ENCODE data around the gene NRXN2.

Gene NRXN2

GRCh38 chr11:64763526-64764039, 40.6 kb upstream of the NRXN2 start:
- Histone ChIP-seq H3F3A (ENCODE audit: control insufficient read depth, insufficient read depth) (peaks cover 60% of the 10 kb centered on the region), H3K9me3 (ENCODE audit: control insufficient read depth, insufficient read depth, low read length) (no peaks in the 10 kb centered on the region), H3K36me3 (ENCODE audit: control insufficient read depth, low read length) (peaks cover 68% of the 10 kb centered on the region), H3K79me2 (ENCODE audit: control insufficient read depth, low read length) (peaks cover 23% of the 10 kb centered on the region), H3K9me2 (replicated peaks; ENCODE audit: control insufficient read depth, low read length) (no peaks in the 10 kb centered on the region), H3K4me2 (ENCODE audit: low read length) (peak overlapping the region; percentile 11), H3K27ac (ENCODE audit: low read depth, low read length) (peak overlapping the region; percentile 45), H3K4me1 (ENCODE audit: control insufficient read depth, low read length) (peaks cover 78% of the 10 kb centered on the region), H4K20me1 (ENCODE audit: control insufficient read depth, insufficient read depth, low read depth, low read length) (peaks cover 41% of the 10 kb centered on the region), H3K4me3 (ENCODE audit: low read length) (no peak overlapping the region), H3K27me3 (ENCODE audit: control insufficient read depth, low read length) (no peaks in the 10 kb centered on the region)
- TF ChIP-seq EZH2phosphoT487 (IDR thresholded peaks at IDR 0.05; ENCODE audit: borderline replicate concordance, low read length): no peak
- TF ChIP-seq, protein P1, sequence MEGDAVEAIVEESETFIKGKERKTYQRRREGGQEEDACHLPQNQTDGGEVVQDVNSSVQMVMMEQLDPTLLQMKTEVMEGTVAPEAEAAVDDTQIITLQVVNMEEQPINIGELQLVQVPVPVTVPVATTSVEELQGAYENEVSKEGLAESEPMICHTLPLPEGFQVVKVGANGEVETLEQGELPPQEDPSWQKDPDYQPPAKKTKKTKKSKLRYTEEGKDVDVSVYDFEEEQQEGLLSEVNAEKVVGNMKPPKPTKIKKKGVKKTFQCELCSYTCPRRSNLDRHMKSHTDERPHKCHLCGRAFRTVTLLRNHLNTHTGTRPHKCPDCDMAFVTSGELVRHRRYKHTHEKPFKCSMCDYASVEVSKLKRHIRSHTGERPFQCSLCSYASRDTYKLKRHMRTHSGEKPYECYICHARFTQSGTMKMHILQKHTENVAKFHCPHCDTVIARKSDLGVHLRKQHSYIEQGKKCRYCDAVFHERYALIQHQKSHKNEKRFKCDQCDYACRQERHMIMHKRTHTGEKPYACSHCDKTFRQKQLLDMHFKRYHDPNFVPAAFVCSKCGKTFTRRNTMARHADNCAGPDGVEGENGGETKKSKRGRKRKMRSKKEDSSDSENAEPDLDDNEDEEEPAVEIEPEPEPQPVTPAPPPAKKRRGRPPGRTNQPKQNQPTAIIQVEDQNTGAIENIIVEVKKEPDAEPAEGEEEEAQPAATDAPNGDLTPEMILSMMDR (IDR thresholded peaks at IDR 0.05; ENCODE audit: low read depth, low read length, poor library complexity, severe bottlenecking): no peak

GRCh38 chr11:64762674-64763525, 39.9 kb upstream of the NRXN2 start:
- Histone ChIP-seq H3K36me3 (ENCODE audit: control insufficient read depth, low read length) (peaks cover 62% of the 10 kb centered on the region), H3K4me3 (ENCODE audit: low read length) (no peak overlapping the region)

DNA sequence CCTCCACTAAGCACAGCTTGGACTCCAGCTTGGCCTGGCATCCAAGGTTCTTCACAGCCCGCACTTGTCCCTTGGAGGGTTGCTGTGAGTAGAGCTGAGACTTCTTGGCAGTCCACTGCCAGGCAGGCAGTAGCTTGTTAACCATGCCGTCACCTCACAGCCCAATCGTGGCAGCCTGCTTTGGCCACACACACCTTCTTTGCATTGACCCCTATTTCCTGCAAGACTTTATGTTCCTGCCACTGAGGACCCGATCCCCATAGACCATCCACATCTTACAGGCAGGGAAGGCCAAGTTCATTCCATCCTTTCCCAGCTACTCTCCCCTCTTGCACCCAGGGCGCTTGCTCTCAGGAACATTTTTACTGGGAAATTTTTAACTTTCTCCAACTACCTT, 39.3 kb upstream of the NRXN2 start:
- Histone ChIP-seq H3K27ac (ENCODE audit: low read depth, low read length) (peak overlapping the region; percentile 45), H3K27me3 (ENCODE audit: control insufficient read depth, low read length) (no peaks in the 10 kb centered on the region), H3K4me1 (ENCODE audit: control insufficient read depth, low read length) (peaks cover 66% of the 10 kb centered on the region), H4K20me1 (ENCODE audit: control insufficient read depth, insufficient read depth, low read depth, low read length) (peaks cover 35% of the 10 kb centered on the region), H3K4me3 (ENCODE audit: low read length) (no peak overlapping the region), H3K36me3 (ENCODE audit: control insufficient read depth, low read length) (peaks cover 55% of the 10 kb centered on the region), H3K9me3 (ENCODE audit: control insufficient read depth, insufficient read depth, low read length) (no peaks in the 10 kb centered on the region), H3K79me2 (ENCODE audit: control insufficient read depth, low read length) (peaks cover 11% of the 10 kb centered on the region), H3F3A (ENCODE audit: control insufficient read depth, insufficient read depth) (peaks cover 52% of the 10 kb centered on the region), H3K9me2 (replicated peaks; ENCODE audit: control insufficient read depth, low read length) (no peaks in the 10 kb centered on the region), H3K4me2 (ENCODE audit: low read length) (peak overlapping the region; percentile 11; the same call in 1 of the 2 replicates)
- TF ChIP-seq, protein P1 (IDR thresholded peaks at IDR 0.05; ENCODE audit: low read depth, low read length, poor library complexity, severe bottlenecking): no peak
- no peak for TF ChIP-seq EZH2phosphoT487 (IDR thresholded peaks at IDR 0.05; ENCODE audit: borderline replicate concordance, low read length)

More at GRCh38 chr11:64762674-64763525, 39.9 kb upstream of the NRXN2 start:
- Histone ChIP-seq H4K20me1 (ENCODE audit: control insufficient read depth, insufficient read depth, low read depth, low read length) (peaks cover 39% of the 10 kb centered on the region), H3K9me3 (ENCODE audit: control insufficient read depth, insufficient read depth, low read length) (no peaks in the 10 kb centered on the region), H3F3A (ENCODE audit: control insufficient read depth, insufficient read depth) (peaks cover 53% of the 10 kb centered on the region), H3K4me2 (ENCODE audit: low read length) (peak overlapping the region; percentile 11), H3K79me2 (ENCODE audit: control insufficient read depth, low read length) (peaks cover 17% of the 10 kb centered on the region), H3K27me3 (ENCODE audit: control insufficient read depth, low read length) (no peaks in the 10 kb centered on the region), H3K27ac (ENCODE audit: low read depth, low read length) (peak overlapping the region; percentile 45), H3K9me2 (replicated peaks; ENCODE audit: control insufficient read depth, low read length) (no peaks in the 10 kb centered on the region), H3K4me1 (ENCODE audit: control insufficient read depth, low read length) (peaks cover 72% of the 10 kb centered on the region)
- TF ChIP-seq, protein P1 (IDR thresholded peaks at IDR 0.05; ENCODE audit: low read depth, low read length, poor library complexity, severe bottlenecking): no peak
- no peak for TF ChIP-seq EZH2phosphoT487 (IDR thresholded peaks at IDR 0.05; ENCODE audit: borderline replicate concordance, low read length)
